GM23338 (cell line): ENCODE data around the gene MESD. TPM values are rescaled to one million over a fixed set of nuclear protein-coding genes. Genes with fewer than 3 reads are reported as not detected.
A peak's percentile ranks its signal among the peaks of the same experiment; 100 is the strongest.

Experiments
- ATAC-seq: fragments of 200-7000 bp; cut with Tn5 transposase; 3 replicates; pipeline ENCODE4 v1.9.1; 2020
- DNase-seq: peaks from one replicate; pipeline ENCODE4 v3.0.0-alpha.2; 2015; ENCODE audit warnings: low spot score
- H2AFZ ChIP-seq: fragments of 200-600 bp; sonication (generic); 2 replicates; pipeline ENCODE4 v1.8.0; 2016; ENCODE audit warnings: antibody characterized with exemption, mild to moderate bottlenecking, moderate library complexity
- H3F3A ChIP-seq: fragments of 200-600 bp; sonication (generic); replicated peaks from 2 replicates; pipeline ENCODE4 v1.8.0; 2017; ENCODE audit warnings: antibody characterized with exemption, mixed run types, low read depth
- H3K27ac ChIP-seq: fragments of 200-600 bp; sonication (generic); 2 replicates; pipeline ENCODE4 v1.6.1; 2016; ENCODE audit warnings: low read depth
- H3K27me3 ChIP-seq: fragments of 200-600 bp; sonication (generic); 2 replicates; pipeline ENCODE4 v1.8.0; 2016; ENCODE audit warnings: mild to moderate bottlenecking, mixed run types, moderate library complexity; ENCODE audit not compliant: insufficient read depth
- H3K36me3 ChIP-seq: fragments of 200-600 bp; sonication (generic); 2 replicates; pipeline ENCODE4 v1.8.0; 2016; ENCODE audit warnings: mild to moderate bottlenecking; ENCODE audit not compliant: insufficient read depth
- H3K4me1 ChIP-seq: fragments of 200-600 bp; sonication (generic); 2 replicates; pipeline ENCODE4 v1.8.0; 2016; ENCODE audit warnings: mild to moderate bottlenecking, moderate library complexity; ENCODE audit not compliant: insufficient read depth
- H3K4me2 ChIP-seq: fragments of 200-600 bp; sonication (generic); 2 replicates; pipeline ENCODE4 v1.7.1; 2017; ENCODE audit warnings: mixed run types
- H3K4me3 ChIP-seq: fragments of 200-600 bp; sonication (generic); 2 replicates; pipeline ENCODE4 v1.6.1; 2016; ENCODE audit warnings: mixed run types
- H3K79me2 ChIP-seq: fragments of 200-600 bp; sonication (generic); replicated peaks from 2 replicates; pipeline ENCODE4 v1.8.0; 2017; ENCODE audit warnings: mild to moderate bottlenecking; ENCODE audit not compliant: insufficient read depth
- H3K9me2 ChIP-seq: fragments of 200-600 bp; sonication (generic); 2 replicates; pipeline ENCODE4 v1.8.0; 2017; ENCODE audit not compliant: insufficient read depth
- H4K20me1 ChIP-seq: fragments of 200-600 bp; sonication (generic); replicated peaks from 2 replicates; pipeline ENCODE4 v1.8.0; 2017; ENCODE audit warnings: mild to moderate bottlenecking; ENCODE audit not compliant: insufficient read depth
- H3K27ac Mint-ChIP-seq: 2 replicates; pipeline ENCODE4 v1.8.0; 2020; ENCODE audit warnings: inconsistent platforms, mild to moderate bottlenecking, moderate library complexity, mixed read lengths
- H3K27me3 Mint-ChIP-seq: 3 replicates; pipeline ENCODE4 v1.8.0; 2022; ENCODE audit warnings: low read depth, mild to moderate bottlenecking, moderate library complexity, mixed read lengths, inconsistent platforms; ENCODE audit not compliant: insufficient read depth, poor library complexity
- H3K36me3 Mint-ChIP-seq: 3 replicates; pipeline ENCODE4 v1.8.0; 2021; ENCODE audit warnings: low read depth, mild to moderate bottlenecking, inconsistent platforms, moderate library complexity, mixed read lengths
- H3K4me1 Mint-ChIP-seq: 3 replicates; pipeline ENCODE4 v1.8.0; 2020; ENCODE audit warnings: mild to moderate bottlenecking, inconsistent platforms, mixed read lengths
- H3K4me3 Mint-ChIP-seq: 3 replicates; pipeline ENCODE4 v1.8.0; 2021; ENCODE audit warnings: moderate library complexity, mild to moderate bottlenecking, inconsistent platforms, mixed read lengths
- H3K9me3 Mint-ChIP-seq: 3 replicates; pipeline ENCODE4 v1.8.0; 2020; ENCODE audit warnings: moderate library complexity, mild to moderate bottlenecking, inconsistent platforms, mixed read lengths
- CREB1 ChIP-seq: fragments of 250-450 bp; sonication (Bioruptor Pico); IDR thresholded peaks from 2 replicates; pipeline ENCODE4 v1.5.0; 2020; ENCODE audit warnings: low read depth, mild to moderate bottlenecking, moderate library complexity
- ETS1 ChIP-seq: IDR thresholded peaks from 2 replicates; pipeline ENCODE4 v1.6.1; 2016; ENCODE audit warnings: antibody characterized with exemption
- EZH2 ChIP-seq: fragments of 200-600 bp; sonication (generic); IDR thresholded peaks from one replicate; pipeline ENCODE4 v1.8.0; 2017; ENCODE audit warnings: antibody characterized with exemption, mild to moderate bottlenecking, low read depth; ENCODE audit not compliant: unreplicated experiment
- EZH2phosphoT487 ChIP-seq: fragments of 200-600 bp; sonication (generic); IDR thresholded peaks from one replicate; pipeline ENCODE4 v1.8.1; 2018; ENCODE audit warnings: antibody characterized with exemption; ENCODE audit not compliant: unreplicated experiment
- JUNB ChIP-seq: IDR thresholded peaks from one replicate; pipeline ENCODE4 v1.6.1; 2016; ENCODE audit warnings: antibody characterized with exemption; ENCODE audit not compliant: unreplicated experiment
- NANOG ChIP-seq: IDR thresholded peaks from 2 replicates; pipeline ENCODE4 v1.6.1; 2016; ENCODE audit warnings: antibody characterized with exemption, borderline replicate concordance
- POLR2AphosphoS5 ChIP-seq: IDR thresholded peaks from 2 replicates; pipeline ENCODE4 v1.6.1; 2016; ENCODE audit warnings: antibody characterized with exemption, low read depth
- REST ChIP-seq: IDR thresholded peaks from one replicate; pipeline ENCODE4 v1.6.1; 2018; ENCODE audit warnings: antibody characterized with exemption; ENCODE audit not compliant: unreplicated experiment
- STAT1 ChIP-seq: IDR thresholded peaks from one replicate; pipeline ENCODE4 v1.6.1; 2016; ENCODE audit warnings: antibody characterized with exemption; ENCODE audit not compliant: unreplicated experiment
- ZNF114 ChIP-seq: fragments of 250-450 bp; sonication (Bioruptor Pico); IDR thresholded peaks from 2 replicates; pipeline ENCODE4 v1.5.0; 2020; ENCODE audit warnings: mild to moderate bottlenecking, moderate library complexity
- ZNF462 ChIP-seq: fragments of 250-450 bp; sonication (Bioruptor Pico); IDR thresholded peaks from 2 replicates; pipeline ENCODE4 v1.5.0; 2020; ENCODE audit warnings: mild to moderate bottlenecking, moderate library complexity
- polyA plus RNA-seq: library from polyadenylated mRNA; unstranded; fragments of >200 nt; fragmentation: Nextera tagmentation; extraction: Ambion mirVana; gene quantifications from 2 replicates; pipeline ENCODE4 v1.2.1, GENCODE V29; 2016
- total RNA-seq: library from RNA; depleted of rRNA; stranded (reverse); fragments of >200 nt; shearing (Covaris generic); gene quantifications from 2 replicates; pipeline ENCODE4 v1.2.3, GENCODE V29; 2014

MESD gene
- total and polyA plus RNA-seq, 2 experiments from 2014 or later: 25.6 to 52.7 TPM

- no peak for TF ChIP-seq ZNF462 (CRISPR knock-in tag)
- TF ChIP-seq JUNB: no peak
- TF ChIP-seq ETS1: no peak
- TF ChIP-seq ZNF114 (CRISPR knock-in tag): no peak
- no peak for TF ChIP-seq POLR2AphosphoS5
- TF ChIP-seq CREB1 (CRISPR knock-in tag): no peak
These were observed 9.9 kb downstream of the MESD start (continued) for GRCh38 chr15:80979538-80980200.

- no peak overlapping the region for H2AFZ ChIP-seq
- TF ChIP-seq CREB1 (CRISPR knock-in tag): no peak
- no peak for TF ChIP-seq REST
- no peak for TF ChIP-seq JUNB
- no peak for TF ChIP-seq ETS1
- TF ChIP-seq STAT1: no peak
- no peak for TF ChIP-seq EZH2
- no peak for TF ChIP-seq EZH2phosphoT487
- TF ChIP-seq NANOG: no peak
These were observed 10.8 kb downstream of the MESD start for GRCh38 chr15:80978685-80979329.

More at GRCh38 chr15:80978685-80979329, 10.8 kb downstream of the MESD start:
- Histone ChIP-seq H3K4me3 (no peak overlapping the region), H3K79me2 (peaks cover 59% of the 10 kb centered on the region), H4K20me1 (peaks cover 22% of the 10 kb centered on the region), H3K27ac (peak overlapping the region; percentile 57; the same call in 1 of the 2 replicates), H3F3A (no peaks in the 10 kb centered on the region), H3K4me1 (peaks cover 4% of the 10 kb centered on the region; the same call in 1 of the 2 replicates), H3K4me2 (no peak overlapping the region), H3K9me2 (no peaks in the 10 kb centered on the region), H3K27me3 (no peaks in the 10 kb centered on the region), H3K36me3 (peaks cover 12% of the 10 kb centered on the region)
- Mint-ChIP-seq H3K4me1 (peaks cover 29% of the 10 kb centered on the region), H3K9me3 (no peaks in the 10 kb centered on the region), H3K4me3 (no peak overlapping the region), H3K27ac (peak overlapping the region; percentile 74), H3K36me3 (peaks cover 41% of the 10 kb centered on the region), H3K27me3 (peaks cover 7% of the 10 kb centered on the region)
- no peak for DNase-seq
- no peak for ATAC-seq
